ENCODE data around the gene ALG14. TPM values are rescaled to one million over a fixed set of nuclear protein-coding genes. Genes with fewer than 3 reads are reported as not detected.
"Not testable (repeated sequence)": the region's sequence is repeated elsewhere in the genome, so short reads cannot be mapped to it uniquely, and the experiment has no call there.

ALG14 gene, protein sequence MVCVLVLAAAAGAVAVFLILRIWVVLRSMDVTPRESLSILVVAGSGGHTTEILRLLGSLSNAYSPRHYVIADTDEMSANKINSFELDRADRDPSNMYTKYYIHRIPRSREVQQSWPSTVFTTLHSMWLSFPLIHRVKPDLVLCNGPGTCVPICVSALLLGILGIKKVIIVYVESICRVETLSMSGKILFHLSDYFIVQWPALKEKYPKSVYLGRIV
- total RNA-seq (2014; rRNA removed; shearing (Covaris generic)): 3.3 and 4.8 TPM in 2 replicates

GRCh38 chr1:95072532-95073419 is at the start of gene ALG14:
Gene ALG14 (minus strand): TSS chr1:95072951. CDS start chr1:95072898, 53 bp downstream.
- DNase-seq (ENCODE audit: low spot score): peak; percentile 86

DNA sequence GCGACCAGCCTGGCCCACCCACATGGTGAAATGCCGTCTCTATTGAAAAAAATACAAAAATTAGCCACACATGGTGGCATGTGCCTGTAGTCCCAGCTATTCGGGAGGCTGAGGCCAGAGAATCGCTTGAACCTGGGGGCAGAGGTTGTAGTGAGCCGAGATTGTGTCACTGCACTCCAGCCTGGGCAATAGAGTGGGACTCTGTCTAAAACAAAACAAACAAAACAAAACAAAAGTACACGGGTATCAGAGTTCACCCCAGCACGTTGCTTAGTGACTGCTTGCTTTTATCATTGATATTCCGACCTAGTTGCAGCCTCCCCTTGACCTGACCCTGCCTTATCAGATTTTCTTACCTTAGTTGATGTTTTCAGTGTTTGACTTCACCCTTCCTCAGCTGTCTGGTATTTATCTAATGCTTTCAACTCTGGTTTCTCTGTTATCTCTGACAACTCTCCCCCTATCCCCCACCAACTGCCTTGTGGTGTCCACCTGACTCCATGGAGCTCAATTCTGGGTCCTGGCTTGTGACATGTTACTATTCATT is 49.5 kb upstream of the ALG14 start:
- no peak for DNase-seq (ENCODE audit: low spot score)

DNA sequence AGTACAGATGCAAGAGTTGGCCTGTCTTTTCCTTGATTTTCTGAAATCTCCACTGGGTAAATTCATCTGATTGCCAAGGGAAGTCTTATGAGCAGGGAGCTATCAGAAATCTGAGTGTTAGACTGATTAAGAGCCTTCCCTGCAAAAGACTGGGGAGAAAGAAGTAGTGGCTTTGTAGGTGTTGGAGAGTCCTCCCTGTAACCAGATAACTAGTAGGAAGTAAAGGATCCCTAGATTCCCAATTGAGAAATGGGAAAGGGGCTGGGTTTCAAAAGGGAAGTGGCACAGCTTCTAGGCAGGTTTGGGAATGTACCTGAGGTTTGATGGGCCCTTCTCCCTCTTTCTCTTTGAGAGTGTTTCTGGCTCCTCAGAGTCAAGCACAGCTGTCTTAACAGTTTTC is 46.5 kb upstream of the ALG14 start:
- DNase-seq (ENCODE audit: low spot score): no peak

DNA sequence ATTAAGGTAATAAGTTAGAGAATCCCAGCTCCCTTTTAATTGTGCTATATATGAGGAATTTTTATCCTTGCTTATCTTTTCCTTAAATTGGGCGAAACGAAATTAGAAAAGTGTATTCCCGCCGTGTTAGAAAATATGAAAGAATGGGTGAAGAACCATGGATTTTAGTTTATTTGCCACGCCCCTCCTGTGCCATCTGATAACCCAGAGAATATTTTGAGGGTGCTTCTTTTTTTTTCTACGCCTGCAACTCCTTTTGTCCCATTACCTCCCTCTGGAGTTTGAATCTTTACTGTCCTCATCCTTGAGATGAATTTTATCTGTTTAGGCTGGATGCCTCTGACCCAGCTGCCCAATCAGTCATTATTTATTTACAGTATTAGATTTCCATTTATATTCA is 46.0 kb upstream of the ALG14 start:
- DNase-seq (ENCODE audit: low spot score): no peak

- peak; percentile 1 for DNase-seq (ENCODE audit: low spot score)
Measured at GRCh38 chr1:95118067-95118499, 45.3 kb upstream of the ALG14 start.

GRCh38 chr1:95117207-95118066 is 44.7 kb upstream of the ALG14 start, which contains the start of gene TLCD4:
Gene TLCD4 (plus strand): TSS chr1:95117355. CDS start chr1:95143902, 26,547 bp downstream.
- peak; percentile 17 for DNase-seq (ENCODE audit: low spot score)

GRCh38 chr1:95116580-95117206 is 43.9 kb upstream of the ALG14 start:
- DNase-seq (ENCODE audit: low spot score): peak; percentile 62

GRCh38 chr1:95115708-95116137 is 43.0 kb upstream of the ALG14 start:
- no peak for DNase-seq (ENCODE audit: low spot score)

- DNase-seq (ENCODE audit: low spot score): no peak
Measured at GRCh38 chr1:95113684-95114083, 40.9 kb upstream of the ALG14 start.

- no peak for DNase-seq (ENCODE audit: low spot score)
Measured at GRCh38 chr1:95111014-95111413, 38.3 kb upstream of the ALG14 start.

DNA sequence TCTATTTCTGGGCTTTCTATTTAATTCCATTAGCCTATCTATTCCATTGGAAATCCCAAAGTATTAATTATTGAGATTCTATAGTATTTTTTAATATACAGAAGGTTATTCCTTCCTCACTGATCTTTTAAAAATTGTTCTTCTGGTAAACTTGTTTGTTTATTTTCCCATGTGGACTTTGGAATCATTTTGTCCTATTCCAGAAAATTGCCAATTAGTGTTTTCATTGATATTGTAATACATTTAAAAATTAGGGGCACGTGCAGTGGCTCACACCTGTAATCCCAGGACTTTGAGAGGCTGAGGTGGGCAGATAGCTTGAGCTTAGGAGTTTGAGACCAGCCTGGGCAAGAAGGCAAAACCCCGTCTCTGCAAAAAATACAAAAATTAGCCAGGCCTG is 36.0 kb upstream of the ALG14 start:
- DNase-seq (ENCODE audit: low spot score): no peak

- DNase-seq (ENCODE audit: low spot score): no peak
Measured at GRCh38 chr1:95098196-95098595, 25.4 kb upstream of the ALG14 start.

GRCh38 chr1:95097426-95097825 is 24.7 kb upstream of the ALG14 start:
- DNase-seq (ENCODE audit: low spot score): no peak

DNA sequence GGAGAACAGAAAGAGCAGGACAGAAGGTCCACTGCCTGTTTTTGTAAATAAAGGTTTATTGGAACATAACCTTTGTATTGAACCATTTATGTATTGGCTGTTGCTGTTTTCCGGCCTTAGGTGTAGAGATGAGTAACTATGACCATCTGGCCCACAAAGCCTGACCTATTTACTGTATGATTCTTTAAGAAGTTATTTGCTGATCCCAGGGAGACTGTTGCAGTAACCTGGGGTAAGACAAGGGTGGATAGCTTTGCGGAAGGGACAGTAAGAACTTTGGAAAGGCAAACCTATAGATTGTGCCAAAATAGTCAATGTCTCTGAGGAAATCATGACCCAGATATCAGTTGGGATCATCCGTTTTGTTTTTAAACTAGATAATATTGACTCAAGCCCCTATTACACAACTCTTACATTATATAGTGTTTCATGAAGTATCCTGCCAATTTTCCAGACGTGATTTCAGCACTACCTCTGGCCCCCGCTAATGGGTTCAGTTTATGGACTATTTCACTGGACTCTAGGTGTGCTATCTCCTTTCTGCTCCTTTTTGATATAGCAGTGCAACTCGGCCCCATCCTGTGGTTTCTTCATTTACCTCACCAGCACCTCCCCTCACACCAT is 23.6 kb upstream of the ALG14 start:
- no peak for DNase-seq (ENCODE audit: low spot score)

DNA sequence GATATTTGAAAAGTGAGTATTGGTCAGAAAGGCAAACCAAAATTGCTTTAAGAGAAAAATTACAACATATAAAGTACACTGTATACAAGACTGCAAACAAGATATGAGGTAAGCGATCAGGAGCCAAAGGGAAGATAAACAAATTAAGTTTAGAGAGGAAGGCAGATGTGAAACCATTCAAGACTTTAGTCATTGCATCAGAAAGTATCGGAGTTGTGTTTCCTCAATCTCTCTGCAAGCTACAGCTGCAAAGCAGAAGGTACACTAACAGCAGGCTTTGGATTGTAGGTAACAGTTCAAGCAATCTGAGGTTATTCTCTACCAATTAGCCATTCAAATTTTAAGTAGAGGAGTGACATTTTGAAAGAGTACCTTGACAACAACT is 23.1 kb upstream of the ALG14 start:
- no peak for DNase-seq (ENCODE audit: low spot score)

DNA sequence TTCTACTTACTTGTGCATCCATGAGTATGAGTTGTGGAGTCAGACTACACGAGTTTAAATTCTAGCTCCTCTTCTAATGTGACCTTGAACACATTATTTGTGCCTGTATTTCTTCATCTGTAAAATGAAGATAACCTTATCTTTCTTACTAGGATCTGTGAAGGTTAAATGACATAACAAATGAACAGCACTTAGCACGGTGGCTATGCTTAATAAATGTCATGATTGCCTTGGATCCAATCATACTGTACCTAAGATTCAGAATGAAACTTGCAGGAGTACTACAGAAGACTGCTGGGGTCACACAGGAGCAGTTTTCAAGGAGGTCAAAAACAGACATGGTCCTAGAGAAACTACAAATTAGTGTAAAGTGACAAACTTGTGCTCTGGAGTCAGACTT is 22.2 kb upstream of the ALG14 start:
- DNase-seq (ENCODE audit: low spot score): no peak

DNA sequence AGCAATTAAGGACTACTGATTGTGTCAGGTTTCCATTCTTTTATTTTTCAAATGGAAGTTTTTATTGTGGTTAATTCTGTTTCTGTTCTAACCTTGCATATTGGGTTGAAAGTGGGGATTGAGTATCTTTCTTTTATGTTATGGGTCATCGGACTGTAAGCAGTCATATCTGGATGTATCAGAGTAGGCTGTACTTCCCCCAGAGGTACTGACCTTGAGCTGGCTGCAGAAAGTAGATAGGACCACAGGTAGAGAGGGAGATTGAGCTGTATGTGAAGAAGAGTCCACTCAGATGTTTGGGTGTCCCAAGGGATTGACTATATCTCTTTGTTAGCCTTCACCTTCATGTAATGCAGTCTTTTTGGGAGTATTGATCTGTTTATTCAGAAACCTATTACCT is 20.5 kb upstream of the ALG14 start:
- DNase-seq (ENCODE audit: low spot score): no peak

- not testable (repeated sequence) for DNase-seq (ENCODE audit: low spot score)
Measured at GRCh38 chr1:95092891-95093290, 20.1 kb upstream of the ALG14 start.

DNA sequence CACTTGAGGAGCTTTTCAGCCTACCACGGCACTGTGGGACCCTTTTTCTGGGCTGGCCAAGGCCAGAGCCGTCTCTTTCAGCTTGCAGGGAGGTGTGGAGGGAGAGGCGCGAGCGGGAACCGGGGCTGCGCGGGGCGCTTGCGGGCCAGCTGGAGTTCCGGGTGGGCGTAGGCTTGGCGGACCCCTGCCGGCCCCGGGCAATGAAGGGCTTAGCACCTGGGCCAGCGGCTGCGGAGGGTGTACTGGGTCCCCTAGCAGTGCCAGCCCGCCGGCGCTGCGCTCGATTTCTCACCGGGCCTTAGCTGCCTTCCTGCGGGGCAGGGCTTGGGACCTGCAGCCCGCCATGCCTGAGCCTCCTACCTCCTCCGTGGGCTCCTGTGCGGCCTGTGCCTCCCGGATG is 18.5 kb upstream of the ALG14 start:
- DNase-seq (ENCODE audit: low spot score): not testable (repeated sequence)

DNA sequence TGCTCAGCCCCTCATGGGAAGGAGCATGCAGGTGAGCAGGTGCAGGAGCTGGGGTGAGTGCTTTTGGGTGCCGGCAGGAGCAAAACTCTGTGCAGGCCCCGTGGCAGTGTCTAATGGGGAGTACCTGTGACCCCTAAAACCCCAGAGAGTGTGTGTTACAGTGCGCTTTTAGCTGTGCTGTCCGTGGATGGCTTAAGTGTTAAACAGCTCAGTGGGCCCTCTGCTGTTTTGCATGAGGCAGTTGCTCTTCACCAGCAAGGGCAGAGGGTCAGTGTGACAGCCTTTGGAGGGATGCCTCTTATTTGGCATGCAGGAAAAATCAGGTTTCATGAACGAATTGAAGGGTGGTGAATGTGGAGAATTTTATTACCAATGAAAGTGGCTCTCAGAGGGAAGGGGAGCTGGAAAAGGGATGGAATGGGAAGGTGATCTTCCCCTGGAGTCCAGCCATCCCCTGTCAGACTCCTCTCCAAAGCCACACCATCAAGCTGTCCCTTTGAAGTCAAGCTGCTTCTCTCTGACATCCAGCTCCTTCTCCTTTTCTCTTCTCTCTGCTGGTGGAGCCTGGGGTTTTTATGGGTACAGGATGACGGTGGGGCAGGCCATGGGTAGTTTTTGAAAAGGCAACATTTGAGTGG is 17.0 kb upstream of the ALG14 start:
- no peak for DNase-seq (ENCODE audit: low spot score)
